Pancreas (tissue), 10 donors: ENCODE results near the gene FNIP1. TPM values are rescaled to one million over a fixed set of nuclear protein-coding genes. Genes with fewer than 3 reads are reported as not detected.

Experiments
- ATAC-seq, 4 donors: fragments of 200-7000 bp; cut with Tn5 transposase; one replicate each; pipeline versions ENCODE4 v1.8.0 to v1.9.1; 2020; ENCODE audit warnings: mild to moderate bottlenecking in 4 of 4, moderate library complexity in 4 of 4
- DNase-seq, 6 donors: peaks; one replicate each; pipeline ENCODE4 v3.0.0-alpha.2; 2020
- FAIRE-seq: peaks from 2 replicates; lab custom pipeline; 2012; peaks lifted over from hg19 to GRCh38; lab: Jason Lieb, UNC
- H3K27ac ChIP-seq, 4 donors: fragments of 200-600 bp; sonication (generic); 1 replicate in 3 of 4; 2 replicates in 1 of 4; pipeline versions ENCODE4 v1.5.0 to v1.8.0; 2020
- H3K27me3 ChIP-seq, 4 donors: fragments of 200-600 bp; one replicate each; pipeline ENCODE4 v1.8.0; 2021
- H3K36me3 ChIP-seq, 3 donors: fragments of 200-600 bp; sonication (generic) in 1 of 3; one replicate each; pipeline versions ENCODE4 v1.5.0 to v1.8.0; 2020 to 2021
- H3K4me1 ChIP-seq, 3 donors: fragments of 200-600 bp; one replicate each; pipeline ENCODE4 v1.8.0; 2021
- H3K4me3 ChIP-seq, 4 donors: fragments of 200-600 bp; sonication (generic) in 2 of 4; one replicate each; pipeline versions ENCODE4 v1.5.0 to v1.8.0; 2020 to 2021
- H3K9me3 ChIP-seq, 4 donors: fragments of 200-600 bp; one replicate each; pipeline ENCODE4 v1.8.0; 2021
- CTCF ChIP-seq, 4 donors: fragments of 200-600 bp; sonication (generic) in 3 of 4; IDR thresholded peaks; one replicate each; pipeline versions ENCODE4 v1.5.0 to v1.8.0; 2021; ENCODE audit warnings: antibody characterized with exemption in 4 of 4
- WGBS, 2 donors: extraction: QIAGEN DNeasy Blood & Tissue Kit; methylation state at CpG; one replicate each; pipeline ENCODE4 v1.1.7; 2013; 5-methylcytosine and 5-hydroxymethylcytosine counted together
- intact Hi-C, 3 donors: fragments of 100-400 bp; cut with DNase I; formaldehyde crosslinking; loops; one replicate each; pipeline versions ENCODE4 v1.11.1 to v1.14.2; 2022
- polyA plus RNA-seq, 2 donors: library from polyadenylated mRNA; stranded (reverse); fragments of 200-250 nt; gene quantifications; one replicate each; pipeline ENCODE4 v1.2.3, GENCODE V29; 2013
- total RNA-seq, 6 donors: library from RNA; stranded (reverse); fragmentation: NEBNext Ultra II Directional in 4 of 6; extraction: Animal tissue kit (Norgen Biotek cat#: 25700) in 4 of 6; gene quantifications; one replicate each; pipeline versions ENCODE4 v1.2.1 to v1.2.4, GENCODE V29; 2021 to 2023
- donor health status: healthy with polysubstance abuse.
- donor health status: DM: no; HTN: no; CAD: no; lungs with moderate emphysema.
- donor health status: DM: no; HTN: no; CAD: no.
- donor health status: control.
- donor health status: control.
- donor health status: Bipolar disorder and iron deficiency.
- donor health status: DM: yes; HTN: yes; CAD: no.
- donor health status: DM: no; HTN: no; CAD: no.
- donor health status: DM: no; HTN: no; CAD: no.
- donor health status: DM: yes; HTN: yes; CAD: no.

Gene FNIP1
- total and polyA plus RNA-seq, 8 donors: 2.7 to 20.9 (median 12.0) TPM

- peaks cover 19 to 43% (median 41%) of the 10 kb centered on the region in 3 donors for H3K4me1 ChIP-seq
- no peak for FAIRE-seq
- 85 to 92% methylated on average over 4 of the region's 4 CpGs for WGBS, 2 donors
Measured at GRCh38 chr5:131771692-131772091, 25.1 kb downstream of the FNIP1 start.

GRCh38 chr5:131769961-131770360, 26.9 kb downstream of the FNIP1 start:
- WGBS, 2 donors: 81 to 86% methylated on average over 1 of the region's 1 CpG
- TF ChIP-seq CTCF (IDR thresholded peaks at IDR 0.05): no peak
- intact Hi-C loops: no loop called here
- Histone ChIP-seq H3K4me3 (no peak overlapping the region), H3K4me1 (peaks cover 12 to 28% (median 25%) of the 10 kb centered on the region in 3 donors), H3K27ac (no peak overlapping the region), H3K27me3 (no peaks in the 10 kb centered on the region), H3K36me3 (no peaks in the 10 kb centered on the region), H3K9me3 (no peaks in the 10 kb centered on the region)
- no peak for FAIRE-seq
- ATAC-seq: peak in 2 of 4 donors; percentile 28 to 34
- DNase-seq: no peak

More at GRCh38 chr5:131771692-131772091, 25.1 kb downstream of the FNIP1 start:
- intact Hi-C loops: no loop called here
- no peak for TF ChIP-seq CTCF (IDR thresholded peaks at IDR 0.05)
- no peaks in the 10 kb centered on the region for H3K27me3 ChIP-seq
- no peaks in the 10 kb centered on the region for H3K9me3 ChIP-seq
- no peak for DNase-seq
- H3K4me3 ChIP-seq: no peak overlapping the region
- ATAC-seq: no peak
- H3K36me3 ChIP-seq: no peaks in the 10 kb centered on the region
- H3K27ac ChIP-seq: no peak overlapping the region

GRCh38 chr5:131769336-131769735, 27.5 kb downstream of the FNIP1 start:
- intact Hi-C loops: no loop called here
- Histone ChIP-seq H3K36me3 (no peaks in the 10 kb centered on the region), H3K4me1 (peaks cover 9 to 22% (median 19%) of the 10 kb centered on the region in 3 donors), H3K4me3 (no peak overlapping the region), H3K27ac (no peak overlapping the region), H3K9me3 (no peaks in the 10 kb centered on the region), H3K27me3 (no peaks in the 10 kb centered on the region)
- TF ChIP-seq CTCF (IDR thresholded peaks at IDR 0.05): no peak
- ATAC-seq: no peak
- FAIRE-seq: no peak
- DNase-seq: no peak
- WGBS, 2 donors: 92 to 96% methylated on average over 1 of the region's 1 CpG

- Histone ChIP-seq H3K4me1 (peaks cover 0 to 9% (median 5%) of the 10 kb centered on the region in 3 donors), H3K27me3 (no peaks in the 10 kb centered on the region), H3K4me3 (no peak overlapping the region), H3K27ac (no peak overlapping the region), H3K36me3 (no peaks in the 10 kb centered on the region), H3K9me3 (no peaks in the 10 kb centered on the region)
- ATAC-seq (no peak), FAIRE-seq (no peak), DNase-seq (no peak)
- TF ChIP-seq CTCF (IDR thresholded peaks at IDR 0.05): no peak
- intact Hi-C loops: no loop called here
Measured at GRCh38 chr5:131767891-131768290, 28.9 kb downstream of the FNIP1 start.

GRCh38 chr5:131766689-131767088, 30.1 kb downstream of the FNIP1 start:
- FAIRE-seq: no peak
- no peaks in the 10 kb centered on the region for H3K27me3 ChIP-seq
- ATAC-seq: no peak
- intact Hi-C loops: no loop called here
- no peaks in the 10 kb centered on the region for H3K36me3 ChIP-seq
- WGBS, 2 donors: 58 to 67% methylated on average over 3 of the region's 3 CpGs
- H3K4me1 ChIP-seq: peaks cover 0 to 9% (median 4%) of the 10 kb centered on the region in 3 donors
- no peak for TF ChIP-seq CTCF (IDR thresholded peaks at IDR 0.05)
- no peak for DNase-seq
- no peak overlapping the region for H3K4me3 ChIP-seq
- no peak overlapping the region for H3K27ac ChIP-seq
- no peaks in the 10 kb centered on the region for H3K9me3 ChIP-seq
